Glomerular endothelial cell (primary cell): Measurements from ENCODE around the gene FHAD1. TPM values are rescaled to one million over a fixed set of nuclear protein-coding genes. Genes with fewer than 3 reads are reported as not detected.
"Not testable (repeated sequence)": the region's sequence is repeated elsewhere in the genome, so short reads cannot be mapped to it uniquely, and the experiment has no call there.

Experiments used
- DNase-seq: peaks from one replicate; pipeline ENCODE4 v3.0.0-alpha.2; 2011; ENCODE audit warnings: low read depth, low spot score; ENCODE audit errors: extremely low read depth
- total RNA-seq: library from RNA; depleted of rRNA; stranded (reverse); fragments of >200 nt; gene quantifications from 2 replicates; pipeline ENCODE4 v1.2.3, GENCODE V29; 2015

The FHAD1 gene
- total RNA-seq, 1 donor from 2014 or later, result not detected

- DNase-seq, result no peak
Observed at GRCh38 chr1:15275921-15276683, 29.1 kb downstream of the FHAD1 start.

GRCh38 chr1:15276691-15277446, 29.8 kb downstream of the FHAD1 start:
- no peak for DNase-seq

GRCh38 chr1:15277447-15277838, 30.4 kb downstream of the FHAD1 start:
- DNase-seq, result no peak

- DNase-seq, result no peak
Observed at GRCh38 chr1:15277933-15278332, 30.9 kb downstream of the FHAD1 start.

GRCh38 chr1:15279576-15280230, 32.7 kb downstream of the FHAD1 start:
- no peak for DNase-seq

GRCh38 chr1:15280416-15280815, 33.4 kb downstream of the FHAD1 start:
- no peak for DNase-seq

- no peak for DNase-seq
Observed at GRCh38 chr1:15282038-15282437, 35.0 kb downstream of the FHAD1 start.

- no peak for DNase-seq
Observed at GRCh38 chr1:15282810-15283474, 35.9 kb downstream of the FHAD1 start.

GRCh38 chr1:15283526-15283925, 36.5 kb downstream of the FHAD1 start:
- DNase-seq, result no peak

GRCh38 chr1:15286452-15286851, 39.4 kb downstream of the FHAD1 start:
- no peak for DNase-seq

GRCh38 chr1:15287035-15287979, 40.3 kb downstream of the FHAD1 start:
- DNase-seq, result no peak

GRCh38 chr1:15288173-15288926, 41.3 kb downstream of the FHAD1 start:
- no peak for DNase-seq

GRCh38 chr1:15289251-15289651, 42.2 kb downstream of the FHAD1 start:
- DNase-seq, result no peak

- DNase-seq, result no peak
Observed at GRCh38 chr1:15290382-15290781, 43.4 kb downstream of the FHAD1 start.

- no peak for DNase-seq
Observed at GRCh38 chr1:15295696-15296095, 48.7 kb downstream of the FHAD1 start.

- no peak for DNase-seq
Observed at GRCh38 chr1:15296585-15297321, 49.7 kb downstream of the FHAD1 start.

- DNase-seq, result not testable (repeated sequence)
Observed at GRCh38 chr1:15297975-15298374, 51.0 kb downstream of the FHAD1 start.

GRCh38 chr1:15299179-15299578, 52.2 kb downstream of the FHAD1 start:
- DNase-seq, result no peak

- DNase-seq, result no peak
Observed at GRCh38 chr1:15299806-15300205, 52.8 kb downstream of the FHAD1 start.
